ENCODE data around the gene SLC25A23.
A peak's percentile ranks its signal among the peaks of the same experiment; 100 is the strongest.

DNA sequence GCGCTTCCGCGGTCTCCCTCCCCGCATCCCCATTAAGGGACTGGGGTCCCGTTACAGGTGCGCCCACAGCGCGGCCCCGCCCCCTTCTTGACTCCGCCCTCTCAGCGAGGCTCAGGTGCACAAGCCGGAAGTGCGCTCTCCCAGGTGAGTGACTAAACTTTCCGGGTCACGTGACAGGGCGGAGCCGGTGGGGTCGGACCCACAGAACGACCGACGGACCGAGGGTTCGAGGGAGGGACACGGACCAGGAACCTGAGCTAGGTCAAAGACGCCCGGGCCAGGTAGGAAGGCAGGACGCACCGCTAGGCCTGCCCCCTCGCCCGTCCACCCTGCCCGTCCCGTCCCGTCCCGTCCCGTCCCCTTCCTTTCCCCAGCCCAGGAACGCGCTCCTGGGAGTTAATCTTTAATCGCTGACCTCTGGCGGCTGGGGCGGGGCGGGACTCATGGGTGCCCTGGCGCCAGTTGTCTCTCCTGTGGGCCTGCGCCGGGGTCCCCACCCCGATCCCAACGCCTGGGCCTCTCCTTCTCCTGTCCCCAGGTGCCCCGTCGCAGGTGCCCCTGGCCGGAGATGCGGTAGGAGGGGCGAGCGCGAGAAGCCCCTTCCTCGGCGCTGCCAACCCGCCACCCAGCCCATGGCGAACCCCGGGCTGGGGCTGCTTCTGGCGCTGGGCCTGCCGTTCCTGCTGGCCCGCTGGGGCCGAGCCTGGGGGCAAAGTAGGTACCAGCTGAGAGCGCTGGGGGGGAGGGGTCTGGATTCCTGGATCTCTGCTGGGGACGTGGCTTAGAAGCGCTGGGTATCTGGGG lies 4.7 kb upstream of the SLC25A23 start, which contains the start of gene CRB3:
- TF ChIP-seq RCOR1 (IDR thresholded peaks at IDR 0.05; ENCODE audit: low read depth, low read length) (no peak), POLR2A (IDR thresholded peaks at IDR 0.05; ENCODE audit: low read length) (no peak), POLR2AphosphoS2 (conservative IDR thresholded peaks at IDR 0.05; ENCODE audit: low read length) (no peak), CHD4 (IDR thresholded peaks at IDR 0.05; ENCODE audit: borderline replicate concordance) (no peak), MAFK (IDR thresholded peaks at IDR 0.05; ENCODE audit: partially characterized antibody) (no peak), ESRRA (IDR thresholded peaks at IDR 0.05; ENCODE audit: borderline replicate concordance, low read length) (no peak), RAD21 (conservative IDR thresholded peaks at IDR 0.05 in 1 of 2, IDR thresholded peaks at IDR 0.05 in 1 of 2) (no peak), RFX5 (IDR thresholded peaks at IDR 0.05) (no peak)
- TF ChIP-seq, protein P1, sequence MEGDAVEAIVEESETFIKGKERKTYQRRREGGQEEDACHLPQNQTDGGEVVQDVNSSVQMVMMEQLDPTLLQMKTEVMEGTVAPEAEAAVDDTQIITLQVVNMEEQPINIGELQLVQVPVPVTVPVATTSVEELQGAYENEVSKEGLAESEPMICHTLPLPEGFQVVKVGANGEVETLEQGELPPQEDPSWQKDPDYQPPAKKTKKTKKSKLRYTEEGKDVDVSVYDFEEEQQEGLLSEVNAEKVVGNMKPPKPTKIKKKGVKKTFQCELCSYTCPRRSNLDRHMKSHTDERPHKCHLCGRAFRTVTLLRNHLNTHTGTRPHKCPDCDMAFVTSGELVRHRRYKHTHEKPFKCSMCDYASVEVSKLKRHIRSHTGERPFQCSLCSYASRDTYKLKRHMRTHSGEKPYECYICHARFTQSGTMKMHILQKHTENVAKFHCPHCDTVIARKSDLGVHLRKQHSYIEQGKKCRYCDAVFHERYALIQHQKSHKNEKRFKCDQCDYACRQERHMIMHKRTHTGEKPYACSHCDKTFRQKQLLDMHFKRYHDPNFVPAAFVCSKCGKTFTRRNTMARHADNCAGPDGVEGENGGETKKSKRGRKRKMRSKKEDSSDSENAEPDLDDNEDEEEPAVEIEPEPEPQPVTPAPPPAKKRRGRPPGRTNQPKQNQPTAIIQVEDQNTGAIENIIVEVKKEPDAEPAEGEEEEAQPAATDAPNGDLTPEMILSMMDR (IDR thresholded peaks at IDR 0.05): no peak
- TF ChIP-seq, protein P2, sequence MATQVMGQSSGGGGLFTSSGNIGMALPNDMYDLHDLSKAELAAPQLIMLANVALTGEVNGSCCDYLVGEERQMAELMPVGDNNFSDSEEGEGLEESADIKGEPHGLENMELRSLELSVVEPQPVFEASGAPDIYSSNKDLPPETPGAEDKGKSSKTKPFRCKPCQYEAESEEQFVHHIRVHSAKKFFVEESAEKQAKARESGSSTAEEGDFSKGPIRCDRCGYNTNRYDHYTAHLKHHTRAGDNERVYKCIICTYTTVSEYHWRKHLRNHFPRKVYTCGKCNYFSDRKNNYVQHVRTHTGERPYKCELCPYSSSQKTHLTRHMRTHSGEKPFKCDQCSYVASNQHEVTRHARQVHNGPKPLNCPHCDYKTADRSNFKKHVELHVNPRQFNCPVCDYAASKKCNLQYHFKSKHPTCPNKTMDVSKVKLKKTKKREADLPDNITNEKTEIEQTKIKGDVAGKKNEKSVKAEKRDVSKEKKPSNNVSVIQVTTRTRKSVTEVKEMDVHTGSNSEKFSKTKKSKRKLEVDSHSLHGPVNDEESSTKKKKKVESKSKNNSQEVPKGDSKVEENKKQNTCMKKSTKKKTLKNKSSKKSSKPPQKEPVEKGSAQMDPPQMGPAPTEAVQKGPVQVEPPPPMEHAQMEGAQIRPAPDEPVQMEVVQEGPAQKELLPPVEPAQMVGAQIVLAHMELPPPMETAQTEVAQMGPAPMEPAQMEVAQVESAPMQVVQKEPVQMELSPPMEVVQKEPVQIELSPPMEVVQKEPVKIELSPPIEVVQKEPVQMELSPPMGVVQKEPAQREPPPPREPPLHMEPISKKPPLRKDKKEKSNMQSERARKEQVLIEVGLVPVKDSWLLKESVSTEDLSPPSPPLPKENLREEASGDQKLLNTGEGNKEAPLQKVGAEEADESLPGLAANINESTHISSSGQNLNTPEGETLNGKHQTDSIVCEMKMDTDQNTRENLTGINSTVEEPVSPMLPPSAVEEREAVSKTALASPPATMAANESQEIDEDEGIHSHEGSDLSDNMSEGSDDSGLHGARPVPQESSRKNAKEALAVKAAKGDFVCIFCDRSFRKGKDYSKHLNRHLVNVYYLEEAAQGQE (IDR thresholded peaks at IDR 0.05): no peak
- TF ChIP-seq, protein P3, sequence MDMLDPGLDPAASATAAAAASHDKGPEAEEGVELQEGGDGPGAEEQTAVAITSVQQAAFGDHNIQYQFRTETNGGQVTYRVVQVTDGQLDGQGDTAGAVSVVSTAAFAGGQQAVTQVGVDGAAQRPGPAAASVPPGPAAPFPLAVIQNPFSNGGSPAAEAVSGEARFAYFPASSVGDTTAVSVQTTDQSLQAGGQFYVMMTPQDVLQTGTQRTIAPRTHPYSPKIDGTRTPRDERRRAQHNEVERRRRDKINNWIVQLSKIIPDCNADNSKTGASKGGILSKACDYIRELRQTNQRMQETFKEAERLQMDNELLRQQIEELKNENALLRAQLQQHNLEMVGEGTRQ (IDR thresholded peaks at IDR 0.05): peak; percentile 81
